CD4-positive, CD25-positive, alpha-beta regulatory T cell (primary cell): ENCODE data around the gene XRRA1. TPM values are rescaled to one million over a fixed set of nuclear protein-coding genes. Genes with fewer than 3 reads are reported as not detected.
"Not testable (repeated sequence)": the region's sequence is repeated elsewhere in the genome, so short reads cannot be mapped to it uniquely, and the experiment has no call there.

ENCODE experiments used
- ATAC-seq, 2 donors: fragments of 150-1000 bp; cut with Tn5 transposase; one replicate each; pipeline ENCODE4 v1.10.0; 2021; ENCODE audit warnings: low read depth in 2 of 2, moderate number of reproducible peaks in 2 of 2, moderate library complexity in 1 of 2
- DNase-seq, 3 donors: peaks; one replicate each; pipeline versions ENCODE4 v3.0.0 to v3.0.0-alpha.2; 2012 to 2022; ENCODE audit warnings: mixed read lengths in 1 of 3
- H3K27ac ChIP-seq: one replicate; pipeline ENCODE4 v1.7.0; 2013; ENCODE audit warnings: mild to moderate bottlenecking, low read length; ENCODE audit not compliant: insufficient read depth, poor library complexity, severe bottlenecking
- H3K27me3 ChIP-seq: one replicate; pipeline ENCODE4 v1.7.0; 2013; ENCODE audit warnings: low read length; ENCODE audit not compliant: control insufficient read depth, insufficient read depth
- H3K36me3 ChIP-seq: one replicate; pipeline ENCODE4 v1.7.0; 2013; ENCODE audit warnings: mild to moderate bottlenecking, low read length, moderate library complexity; ENCODE audit not compliant: control insufficient read depth, insufficient read depth
- H3K4me1 ChIP-seq: 2 replicates; pipeline ENCODE4 v1.7.0; 2013; ENCODE audit warnings: mild to moderate bottlenecking, low read length; ENCODE audit not compliant: insufficient read depth, control insufficient read depth, poor library complexity, severe bottlenecking
- H3K4me3 ChIP-seq: one replicate; pipeline ENCODE4 v1.7.0; 2013; ENCODE audit warnings: low read depth, mild to moderate bottlenecking, low read length, moderate library complexity
- H3K9me3 ChIP-seq, 2 experiments: 1 replicate in 1 of 2; 2 replicates in 1 of 2; pipeline ENCODE4 v1.7.0; 2013; ENCODE audit warnings: low read length in 2 of 2, mild to moderate bottlenecking in 1 of 2, moderate library complexity in 1 of 2; ENCODE audit not compliant: control insufficient read depth in 2 of 2
- H3K27ac Mint-ChIP-seq, 3 donors: one replicate each; pipeline ENCODE4 v1.8.0; 2020 to 2022; ENCODE audit warnings: mild to moderate bottlenecking in 3 of 3, mixed read lengths in 3 of 3, moderate library complexity in 2 of 3
- H3K27me3 Mint-ChIP-seq: one replicate; pipeline ENCODE4 v1.8.0; 2022; ENCODE audit warnings: mild to moderate bottlenecking, mixed read lengths
- H3K36me3 Mint-ChIP-seq: one replicate; pipeline ENCODE4 v1.8.0; 2020; ENCODE audit warnings: mixed read lengths
- H3K4me1 Mint-ChIP-seq, 4 donors: one replicate each; pipeline ENCODE4 v1.8.0; 2020 to 2022; ENCODE audit warnings: mixed read lengths in 4 of 4, mild to moderate bottlenecking in 1 of 4
- H3K4me3 Mint-ChIP-seq, 4 donors: one replicate each; pipeline ENCODE4 v1.8.0; 2020 to 2022; ENCODE audit warnings: mild to moderate bottlenecking in 4 of 4, mixed read lengths in 4 of 4, moderate library complexity in 3 of 4
- H3K9me3 Mint-ChIP-seq, 7 donors: one replicate each; pipeline ENCODE4 v1.8.0; 2020 to 2022; ENCODE audit warnings: mixed read lengths in 7 of 7, mild to moderate bottlenecking in 3 of 7, moderate library complexity in 2 of 7
- polyA plus RNA-seq, 4 donors: library from polyadenylated mRNA; unstranded; fragments of 300-500 nt; fragmentation: Illumina TruSeq; gene quantifications; one replicate each; pipeline ENCODE4 v1.2.3, GENCODE V29; 2021
- total RNA-seq: library from RNA; stranded (reverse); gene quantifications from one replicate; pipeline ENCODE4 v1.2.3, GENCODE V29; 2022

Gene XRRA1
- total and polyA plus RNA-seq, 5 donors from 2014 or later: 5.4 to 33.4 (median 8.2) TPM

GRCh38 chr11:74895340-74896116 is 53.4 kb downstream of the XRRA1 start:
- H3K4me1 ChIP-seq: no peaks in the 10 kb centered on the region
- no peak overlapping the region for H3K4me3 ChIP-seq
- peaks cover 49% of the 10 kb centered on the region for H3K36me3 Mint-ChIP-seq
- H3K4me3 Mint-ChIP-seq: peak overlapping the region in 1 of 4 donors; percentile 4
- DNase-seq (no peak), ATAC-seq (no peak)
- peaks cover 6% of the 10 kb centered on the region for H3K36me3 ChIP-seq
- no peaks in the 10 kb centered on the region for H3K27me3 Mint-ChIP-seq
- H3K27me3 ChIP-seq: no peaks in the 10 kb centered on the region
- peak overlapping the region in 1 of 3 donors; percentile 50 for H3K27ac Mint-ChIP-seq
- H3K4me1 Mint-ChIP-seq: peaks cover 0 to 22% (median 1%) of the 10 kb centered on the region in 4 donors
- H3K9me3 ChIP-seq: peaks cover 14 to 18% of the 10 kb centered on the region in 2 experiments
- H3K9me3 Mint-ChIP-seq: peaks cover 0 to 51% (median 25%) of the 10 kb centered on the region in 7 donors
- no peak overlapping the region for H3K27ac ChIP-seq

GRCh38 chr11:74893015-74893414 is 55.9 kb downstream of the XRRA1 start:
- not testable (repeated sequence) for H3K4me3 Mint-ChIP-seq, H3K36me3 ChIP-seq, DNase-seq, H3K27ac Mint-ChIP-seq, H3K4me1 ChIP-seq, H3K27me3 Mint-ChIP-seq, ATAC-seq, H3K27ac ChIP-seq, H3K4me3 ChIP-seq, H3K27me3 ChIP-seq
- H3K9me3 Mint-ChIP-seq: peaks cover 0 to 50% (median 24%) of the 10 kb centered on the region in 7 donors
- H3K36me3 Mint-ChIP-seq: peaks cover 54% of the 10 kb centered on the region
- peaks cover 0 to 15% (median 1%) of the 10 kb centered on the region in 4 donors for H3K4me1 Mint-ChIP-seq
- peaks cover 7 to 16% of the 10 kb centered on the region in 2 experiments for H3K9me3 ChIP-seq

- H3K27me3 ChIP-seq: no peaks in the 10 kb centered on the region
- H3K27ac ChIP-seq: no peak overlapping the region
- H3K4me1 Mint-ChIP-seq: no peaks in the 10 kb centered on the region
- peaks cover 0 to 12% (median 7%) of the 10 kb centered on the region in 7 donors for H3K9me3 Mint-ChIP-seq
- peaks cover 28% of the 10 kb centered on the region for H3K36me3 ChIP-seq
- peaks cover 8 to 19% of the 10 kb centered on the region in 2 experiments for H3K9me3 ChIP-seq
- H3K4me3 Mint-ChIP-seq: no peak overlapping the region
- no peak overlapping the region for H3K27ac Mint-ChIP-seq
- no peaks in the 10 kb centered on the region for H3K4me1 ChIP-seq
- H3K36me3 Mint-ChIP-seq: peaks cover 36% of the 10 kb centered on the region
- no peak overlapping the region for H3K4me3 ChIP-seq
- peak in 1 of 3 donors; percentile 29 for DNase-seq
- no peak for ATAC-seq
- H3K27me3 Mint-ChIP-seq: no peaks in the 10 kb centered on the region
Observed at GRCh38 chr11:74877132-74877531, 71.8 kb downstream of the XRRA1 start.

GRCh38 chr11:74871037-74871436 is 77.9 kb downstream of the XRRA1 start:
- DNase-seq (no peak), ATAC-seq (no peak)
- Histone ChIP-seq H3K27me3 (no peaks in the 10 kb centered on the region), H3K36me3 (peaks cover 47% of the 10 kb centered on the region), H3K4me1 (no peaks in the 10 kb centered on the region), H3K4me3 (no peak overlapping the region), H3K27ac (no peak overlapping the region), H3K9me3 (peaks cover 49 to 72% of the 10 kb centered on the region in 2 experiments)
- peaks cover 63% of the 10 kb centered on the region for H3K36me3 Mint-ChIP-seq
- H3K4me1 Mint-ChIP-seq: peaks cover 0 to 10% (median 0%) of the 10 kb centered on the region in 4 donors
- H3K9me3 Mint-ChIP-seq: peaks cover 7 to 59% (median 38%) of the 10 kb centered on the region in 7 donors
- no peaks in the 10 kb centered on the region for H3K27me3 Mint-ChIP-seq
- no peak overlapping the region for H3K27ac Mint-ChIP-seq
- H3K4me3 Mint-ChIP-seq: no peak overlapping the region

GRCh38 chr11:74870485-74870884 is 78.4 kb downstream of the XRRA1 start:
- H3K36me3 ChIP-seq: peaks cover 49% of the 10 kb centered on the region
- Mint-ChIP-seq H3K4me1 (peaks cover 0 to 10% (median 0%) of the 10 kb centered on the region in 4 donors), H3K27ac (no peak overlapping the region), H3K4me3 (no peak overlapping the region), H3K27me3 (no peaks in the 10 kb centered on the region), H3K9me3 (peaks cover 7 to 64% (median 38%) of the 10 kb centered on the region in 7 donors), H3K36me3 (peaks cover 64% of the 10 kb centered on the region)
- no peak for ATAC-seq
- H3K27me3 ChIP-seq: no peaks in the 10 kb centered on the region
- DNase-seq: peak in 2 of 3 donors; percentile 10 to 49
- H3K27ac ChIP-seq: no peak overlapping the region
- no peaks in the 10 kb centered on the region for H3K4me1 ChIP-seq
- peaks cover 54 to 77% of the 10 kb centered on the region in 2 experiments for H3K9me3 ChIP-seq
- H3K4me3 ChIP-seq: no peak overlapping the region

GRCh38 chr11:74866557-74866956 is 82.3 kb downstream of the XRRA1 start:
- Histone ChIP-seq H3K27ac (no peak overlapping the region), H3K36me3 (peaks cover 51% of the 10 kb centered on the region), H3K27me3 (no peaks in the 10 kb centered on the region), H3K4me1 (no peaks in the 10 kb centered on the region), H3K9me3 (peaks cover 56 to 75% of the 10 kb centered on the region in 2 experiments), H3K4me3 (no peak overlapping the region)
- H3K27ac Mint-ChIP-seq: no peak overlapping the region
- no peak for DNase-seq
- H3K27me3 Mint-ChIP-seq: no peaks in the 10 kb centered on the region
- peaks cover 67% of the 10 kb centered on the region for H3K36me3 Mint-ChIP-seq
- H3K4me1 Mint-ChIP-seq: peaks cover 0 to 10% (median 0%) of the 10 kb centered on the region in 4 donors
- H3K4me3 Mint-ChIP-seq: no peak overlapping the region
- peaks cover 7 to 79% (median 44%) of the 10 kb centered on the region in 7 donors for H3K9me3 Mint-ChIP-seq
- ATAC-seq: no peak

GRCh38 chr11:74863410-74863809 is 85.5 kb downstream of the XRRA1 start:
- ATAC-seq (no peak), DNase-seq (no peak)
- Histone ChIP-seq H3K9me3 (peaks cover 33 to 56% of the 10 kb centered on the region in 2 experiments), H3K4me3 (no peak overlapping the region), H3K4me1 (no peaks in the 10 kb centered on the region), H3K27me3 (no peaks in the 10 kb centered on the region), H3K27ac (no peak overlapping the region), H3K36me3 (peaks cover 54% of the 10 kb centered on the region)
- Mint-ChIP-seq H3K9me3 (peaks cover 4 to 62% (median 22%) of the 10 kb centered on the region in 7 donors), H3K4me1 (peaks cover 0 to 2% (median 0%) of the 10 kb centered on the region in 4 donors), H3K4me3 (no peak overlapping the region), H3K27me3 (no peaks in the 10 kb centered on the region), H3K27ac (no peak overlapping the region), H3K36me3 (peaks cover 66% of the 10 kb centered on the region)
